ENCODE measurements around the gene KCNS3.
"Not testable (repeated sequence)": the region's sequence is repeated elsewhere in the genome, so short reads cannot be mapped to it uniquely, and the experiment has no call there.

The KCNS3 gene

DNA sequence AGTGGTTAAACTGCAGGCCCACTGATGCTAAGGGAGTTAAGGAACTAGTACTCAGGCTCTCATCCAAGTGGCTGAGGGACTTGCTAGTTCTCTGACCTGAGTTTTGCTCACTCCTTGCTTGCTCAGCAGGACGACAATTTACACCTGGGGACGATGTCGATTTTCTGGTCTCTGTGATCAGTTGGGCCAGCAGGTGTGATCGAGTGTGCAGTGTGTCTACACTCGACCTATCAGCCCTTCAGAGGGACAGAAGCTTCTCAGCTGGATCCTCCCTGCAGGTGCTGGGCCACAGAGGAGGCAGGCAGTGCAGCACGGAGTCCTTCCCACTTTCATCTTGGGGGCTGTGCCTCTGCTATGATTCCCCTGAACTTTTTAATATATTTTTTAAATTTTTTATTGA lies 71.5 kb downstream of the KCNS3 start:
- Mint-ChIP-seq H3K27ac (no peak overlapping the region), H3K27me3 (ENCODE audit: low read depth) (no peaks in the 10 kb centered on the region), H3K9me3 (no peaks in the 10 kb centered on the region), H3K4me3 (no peak overlapping the region), H3K36me3 (ENCODE audit: low read depth) (no peaks in the 10 kb centered on the region), H3K4me1 (ENCODE audit: low read depth) (no peaks in the 10 kb centered on the region)

GRCh38 chr2:17951563-17951962 lies 73.1 kb downstream of the KCNS3 start:
- H3K9me3 Mint-ChIP-seq = no peaks in the 10 kb centered on the region

DNA sequence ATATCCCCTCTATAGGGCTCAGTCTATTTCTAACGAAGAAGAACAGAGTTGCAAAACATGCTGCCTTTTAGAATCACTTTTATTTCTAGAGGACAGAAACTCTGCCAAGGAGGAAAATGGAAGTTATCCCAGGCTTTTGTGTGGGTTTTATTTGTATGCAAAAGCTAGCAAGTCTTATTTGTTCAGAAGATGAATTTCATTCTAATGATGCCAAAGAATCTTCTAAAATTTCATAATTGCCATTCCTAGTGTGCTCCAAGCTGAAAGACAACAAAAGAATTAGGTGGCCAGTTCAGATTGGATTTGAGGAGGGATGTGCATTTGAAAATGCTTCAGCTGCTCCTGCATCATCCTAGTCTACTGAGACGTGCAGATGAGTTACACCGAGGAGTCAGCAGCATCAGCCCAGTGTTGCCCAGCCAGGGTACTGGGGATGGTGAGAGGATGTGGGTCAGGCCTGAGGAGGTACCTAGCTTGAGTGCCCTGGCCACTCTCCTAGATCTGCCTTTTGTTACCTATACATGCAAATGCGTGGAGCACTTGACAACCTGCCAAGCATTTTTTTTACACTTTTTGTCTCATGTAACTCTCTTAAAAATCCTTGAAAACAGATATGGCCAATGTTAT lies 80.1 kb downstream of the KCNS3 start:
- Mint-ChIP-seq H3K36me3 (ENCODE audit: low read depth) (no peaks in the 10 kb centered on the region), H3K9me3 (no peaks in the 10 kb centered on the region), H3K4me3 (no peak overlapping the region), H3K27me3 (ENCODE audit: low read depth) (no peaks in the 10 kb centered on the region), H3K27ac (no peak overlapping the region), H3K4me1 (ENCODE audit: low read depth) (no peaks in the 10 kb centered on the region)

More at GRCh38 chr2:17951563-17951962, 73.1 kb downstream of the KCNS3 start:
- Mint-ChIP-seq H3K36me3 (ENCODE audit: low read depth) (no peaks in the 10 kb centered on the region), H3K27me3 (ENCODE audit: low read depth) (no peaks in the 10 kb centered on the region), H3K4me3 (no peak overlapping the region), H3K4me1 (ENCODE audit: low read depth) (no peaks in the 10 kb centered on the region), H3K27ac (no peak overlapping the region)

DNA sequence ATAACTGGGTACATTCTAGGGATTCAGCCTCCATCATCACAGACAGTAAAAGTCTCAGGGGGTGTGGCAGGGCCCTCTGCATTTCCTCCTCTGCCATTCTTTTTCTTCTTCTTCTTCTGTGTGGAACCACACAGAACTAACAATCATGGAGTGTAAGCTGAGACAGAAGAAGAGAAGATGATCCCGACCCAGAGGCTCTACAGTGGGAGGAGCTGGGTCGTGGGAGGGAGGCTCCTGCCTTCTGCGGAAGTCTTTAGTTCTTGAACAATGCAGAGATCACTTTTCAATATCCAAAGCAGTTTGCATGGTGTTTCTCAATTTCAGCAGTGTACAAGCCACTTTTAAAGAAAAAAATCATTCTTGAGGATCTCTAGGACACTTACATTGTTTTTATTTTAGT lies 80.9 kb downstream of the KCNS3 start:
- Mint-ChIP-seq H3K4me3 (no peak overlapping the region), H3K4me1 (ENCODE audit: low read depth) (no peaks in the 10 kb centered on the region), H3K27ac (no peak overlapping the region), H3K9me3 (no peaks in the 10 kb centered on the region), H3K36me3 (ENCODE audit: low read depth) (no peaks in the 10 kb centered on the region), H3K27me3 (ENCODE audit: low read depth) (no peaks in the 10 kb centered on the region)

DNA sequence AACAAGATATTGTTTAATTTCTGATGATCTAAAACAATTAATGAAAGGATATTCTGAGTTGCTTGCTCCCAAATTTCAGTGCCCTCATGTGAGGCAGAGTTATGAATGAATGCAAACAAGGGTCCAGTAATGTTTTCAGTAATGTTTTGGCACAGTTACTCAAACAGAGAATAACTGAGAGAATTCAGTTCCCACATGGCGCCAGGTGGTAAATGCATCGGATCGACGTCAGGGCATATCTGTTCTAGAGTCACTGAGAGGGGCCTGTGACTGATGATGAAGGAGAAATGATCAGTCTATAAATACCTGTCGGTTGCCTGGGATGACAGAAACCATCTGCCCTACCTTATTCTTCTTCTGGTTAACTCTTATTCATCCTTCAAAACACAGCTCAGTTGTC lies 81.4 kb downstream of the KCNS3 start:
- no peaks in the 10 kb centered on the region for H3K27me3 Mint-ChIP-seq (ENCODE audit: low read depth)
- no peak overlapping the region for H3K4me3 Mint-ChIP-seq
- H3K27ac Mint-ChIP-seq = no peak overlapping the region
- no peaks in the 10 kb centered on the region for H3K4me1 Mint-ChIP-seq (ENCODE audit: low read depth)
- H3K36me3 Mint-ChIP-seq (ENCODE audit: low read depth) = no peaks in the 10 kb centered on the region
- H3K9me3 Mint-ChIP-seq = no peaks in the 10 kb centered on the region

GRCh38 chr2:17960925-17961324 lies 82.5 kb downstream of the KCNS3 start:
- H3K27me3 Mint-ChIP-seq (ENCODE audit: low read depth) = no peaks in the 10 kb centered on the region
- no peak overlapping the region for H3K27ac Mint-ChIP-seq
- no peaks in the 10 kb centered on the region for H3K9me3 Mint-ChIP-seq
- H3K36me3 Mint-ChIP-seq (ENCODE audit: low read depth) = no peaks in the 10 kb centered on the region
- H3K4me1 Mint-ChIP-seq (ENCODE audit: low read depth) = no peaks in the 10 kb centered on the region
- H3K4me3 Mint-ChIP-seq = no peak overlapping the region

DNA sequence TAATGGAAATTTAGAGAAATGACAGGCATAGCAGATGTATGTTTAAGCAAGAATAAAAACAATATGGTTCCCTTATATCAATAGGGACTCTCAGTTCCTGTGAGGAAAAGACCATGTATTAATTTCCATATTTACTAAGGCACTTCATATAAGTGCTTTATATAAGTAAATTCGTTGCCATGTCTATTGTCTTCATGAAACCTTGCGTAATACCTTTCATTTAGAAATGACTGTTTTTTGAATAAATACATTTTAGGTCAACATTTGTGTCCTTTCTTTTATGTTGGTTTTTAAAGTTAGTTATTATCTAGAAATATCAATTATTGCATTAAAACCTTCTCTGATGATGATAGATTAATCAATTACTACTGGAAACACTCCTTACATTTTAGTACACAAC lies 83.3 kb downstream of the KCNS3 start:
- Mint-ChIP-seq H3K27ac (no peak overlapping the region), H3K4me3 (no peak overlapping the region), H3K4me1 (ENCODE audit: low read depth) (no peaks in the 10 kb centered on the region), H3K36me3 (ENCODE audit: low read depth) (no peaks in the 10 kb centered on the region), H3K9me3 (no peaks in the 10 kb centered on the region), H3K27me3 (ENCODE audit: low read depth) (no peaks in the 10 kb centered on the region)

DNA sequence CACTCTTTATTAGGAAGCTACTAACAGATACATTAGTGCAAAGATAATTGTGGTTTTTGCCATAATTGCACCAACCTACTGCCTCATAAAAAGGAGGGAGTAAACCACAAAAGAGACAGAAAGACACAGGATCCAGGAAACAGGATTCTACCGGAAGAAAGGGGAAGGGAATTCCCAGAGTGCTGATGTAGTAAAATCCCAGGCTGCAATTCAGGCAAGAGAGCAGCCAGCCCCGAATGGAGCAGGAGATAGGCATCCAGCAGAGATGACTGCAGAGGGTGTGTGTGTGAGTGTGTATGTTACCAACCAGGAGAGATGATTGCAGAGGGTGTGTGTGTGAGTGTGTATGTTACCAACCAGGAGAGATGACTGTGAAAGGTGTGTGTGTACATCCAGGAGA lies 84.4 kb downstream of the KCNS3 start:
- Mint-ChIP-seq H3K9me3 (no peaks in the 10 kb centered on the region), H3K36me3 (ENCODE audit: low read depth) (no peaks in the 10 kb centered on the region)

DNA sequence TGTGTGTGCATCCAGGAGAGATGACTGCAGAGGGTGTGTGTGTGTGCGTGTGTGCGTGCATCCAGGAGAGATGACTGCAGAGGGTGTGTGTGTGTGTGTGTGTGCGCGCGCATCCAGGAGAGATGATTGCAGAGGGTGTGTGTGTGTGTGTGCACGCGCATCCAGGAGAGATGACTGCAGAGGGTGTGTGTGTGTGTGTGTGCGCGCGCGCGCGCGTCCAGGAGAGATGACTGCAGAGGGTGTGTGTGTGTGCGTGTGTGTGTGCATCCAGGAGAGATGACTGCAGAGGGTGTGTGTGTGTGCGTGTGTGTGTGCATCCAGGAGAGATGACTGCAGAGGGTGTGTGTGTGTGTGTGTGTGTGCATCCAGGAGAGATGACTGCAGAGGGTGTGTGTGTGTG lies 85.1 kb downstream of the KCNS3 start:
- not testable (repeated sequence) for H3K27ac Mint-ChIP-seq; H3K36me3 Mint-ChIP-seq (ENCODE audit: low read depth); H3K27me3 Mint-ChIP-seq (ENCODE audit: low read depth); H3K4me3 Mint-ChIP-seq; H3K4me1 Mint-ChIP-seq (ENCODE audit: low read depth); H3K9me3 Mint-ChIP-seq

More for the DNA sequence above, 84.4 kb downstream of the KCNS3 start:
- H3K27ac Mint-ChIP-seq = no peak overlapping the region
- no peak overlapping the region for H3K4me3 Mint-ChIP-seq
- H3K4me1 Mint-ChIP-seq (ENCODE audit: low read depth) = no peaks in the 10 kb centered on the region
- no peaks in the 10 kb centered on the region for H3K27me3 Mint-ChIP-seq (ENCODE audit: low read depth)

DNA sequence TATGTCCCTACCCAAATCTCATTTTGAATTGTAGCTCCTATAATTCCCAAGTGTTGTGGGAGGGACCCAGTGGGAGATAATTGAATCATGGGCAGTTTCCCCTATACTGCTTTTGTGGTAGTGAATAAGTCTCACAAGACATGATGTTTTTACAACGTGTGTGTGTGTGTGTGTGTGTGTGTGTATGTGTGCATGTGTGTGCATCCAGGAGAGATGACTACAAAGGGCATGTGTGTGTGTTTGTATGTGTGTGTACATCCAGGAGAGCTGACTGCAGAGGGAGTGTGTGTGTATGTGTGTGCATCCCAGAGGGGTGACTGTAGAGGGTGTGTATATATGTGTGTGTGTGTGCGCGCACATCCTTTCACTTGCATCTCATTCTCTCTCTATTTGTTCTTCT lies 86.7 kb downstream of the KCNS3 start:
- H3K27me3 Mint-ChIP-seq (ENCODE audit: low read depth) = no peaks in the 10 kb centered on the region
- no peaks in the 10 kb centered on the region for H3K4me1 Mint-ChIP-seq (ENCODE audit: low read depth)
- H3K27ac Mint-ChIP-seq = no peak overlapping the region
- H3K36me3 Mint-ChIP-seq (ENCODE audit: low read depth) = no peaks in the 10 kb centered on the region
- no peak overlapping the region for H3K4me3 Mint-ChIP-seq
- H3K9me3 Mint-ChIP-seq = no peaks in the 10 kb centered on the region

GRCh38 chr2:17966798-17967197 lies 88.3 kb downstream of the KCNS3 start:
- Mint-ChIP-seq H3K27ac (no peak overlapping the region), H3K27me3 (ENCODE audit: low read depth) (no peaks in the 10 kb centered on the region), H3K9me3 (no peaks in the 10 kb centered on the region), H3K36me3 (ENCODE audit: low read depth) (no peaks in the 10 kb centered on the region), H3K4me1 (ENCODE audit: low read depth) (no peaks in the 10 kb centered on the region), H3K4me3 (no peak overlapping the region)

DNA sequence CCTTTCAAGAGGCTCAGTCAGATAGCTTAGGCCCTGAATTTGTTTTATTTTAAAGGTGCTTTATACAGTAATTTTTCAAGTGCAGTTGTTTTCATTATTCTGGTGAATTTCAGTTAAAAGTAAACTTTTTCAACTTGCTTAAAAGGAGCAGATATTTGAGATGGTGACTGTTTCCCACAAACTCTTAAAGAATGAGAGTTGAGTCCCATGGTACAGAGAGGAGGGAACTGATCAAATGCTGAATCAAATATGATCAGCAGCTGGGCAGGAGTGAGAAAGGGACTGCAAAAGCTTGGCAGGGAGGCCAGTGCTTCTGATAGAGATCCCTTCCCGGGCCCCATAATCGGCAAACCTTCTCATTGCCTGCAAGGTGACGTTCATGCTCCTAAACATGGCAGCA lies 91.2 kb downstream of the KCNS3 start:
- H3K27ac Mint-ChIP-seq = no peak overlapping the region
- no peaks in the 10 kb centered on the region for H3K9me3 Mint-ChIP-seq
- H3K4me1 Mint-ChIP-seq (ENCODE audit: low read depth) = no peaks in the 10 kb centered on the region

DNA sequence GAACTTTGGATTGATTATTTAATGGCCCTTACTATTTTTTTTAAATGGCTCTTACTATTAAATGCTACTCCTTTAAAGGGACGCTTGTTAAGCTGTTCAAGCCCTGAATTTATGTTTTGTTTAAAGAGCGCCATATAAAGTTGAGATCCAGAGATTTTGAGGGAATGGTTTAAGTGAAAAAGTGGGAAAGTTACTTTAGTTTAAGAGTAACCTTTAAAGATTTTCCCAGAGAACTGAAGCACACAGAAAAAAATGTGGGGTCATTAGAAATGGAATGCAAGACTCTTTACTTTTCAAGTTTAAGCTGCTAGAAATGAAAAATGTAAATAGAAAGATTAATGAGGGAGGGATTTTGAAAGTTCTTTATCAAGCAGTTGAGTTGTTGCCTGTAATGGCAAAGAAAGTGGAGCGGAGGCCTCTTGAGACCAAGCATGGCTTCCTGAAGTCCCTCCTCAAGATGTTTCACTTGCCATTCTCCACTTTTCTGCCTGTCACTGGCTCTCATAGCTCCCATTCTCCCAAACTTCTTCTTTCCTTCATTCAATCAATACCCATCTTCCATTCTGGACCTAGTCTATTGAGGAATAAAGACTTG lies 93.2 kb downstream of the KCNS3 start:
- Mint-ChIP-seq H3K9me3 (no peaks in the 10 kb centered on the region), H3K4me1 (ENCODE audit: low read depth) (no peaks in the 10 kb centered on the region), H3K36me3 (ENCODE audit: low read depth) (no peaks in the 10 kb centered on the region), H3K27me3 (ENCODE audit: low read depth) (no peaks in the 10 kb centered on the region), H3K4me3 (no peak overlapping the region), H3K27ac (no peak overlapping the region)

More for the DNA sequence above, 91.2 kb downstream of the KCNS3 start:
- H3K36me3 Mint-ChIP-seq (ENCODE audit: low read depth) = no peaks in the 10 kb centered on the region
- no peak overlapping the region for H3K4me3 Mint-ChIP-seq
- H3K27me3 Mint-ChIP-seq (ENCODE audit: low read depth) = no peaks in the 10 kb centered on the region

DNA sequence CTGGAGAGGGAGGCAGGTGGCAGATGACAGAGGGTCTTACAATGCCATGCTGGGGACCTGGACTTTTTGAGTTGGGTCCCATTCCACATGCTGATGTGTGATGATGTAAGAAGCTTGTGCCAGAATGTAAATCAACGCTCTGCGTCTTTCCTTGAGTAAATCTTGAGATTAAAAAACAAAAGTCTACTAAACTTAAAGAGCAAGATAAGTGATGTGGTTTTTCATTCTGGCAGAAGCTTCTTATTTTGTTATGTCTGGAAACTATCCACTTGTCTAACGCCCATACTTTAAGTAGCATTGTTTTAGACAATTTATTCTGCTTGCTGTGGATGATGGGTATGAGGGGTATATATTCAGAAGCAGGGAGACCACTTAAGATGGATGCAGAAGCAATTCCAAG lies 94.5 kb downstream of the KCNS3 start:
- Mint-ChIP-seq H3K27ac (no peak overlapping the region), H3K4me1 (ENCODE audit: low read depth) (no peaks in the 10 kb centered on the region), H3K9me3 (no peaks in the 10 kb centered on the region), H3K4me3 (no peak overlapping the region), H3K36me3 (ENCODE audit: low read depth) (no peaks in the 10 kb centered on the region), H3K27me3 (ENCODE audit: low read depth) (no peaks in the 10 kb centered on the region)

DNA sequence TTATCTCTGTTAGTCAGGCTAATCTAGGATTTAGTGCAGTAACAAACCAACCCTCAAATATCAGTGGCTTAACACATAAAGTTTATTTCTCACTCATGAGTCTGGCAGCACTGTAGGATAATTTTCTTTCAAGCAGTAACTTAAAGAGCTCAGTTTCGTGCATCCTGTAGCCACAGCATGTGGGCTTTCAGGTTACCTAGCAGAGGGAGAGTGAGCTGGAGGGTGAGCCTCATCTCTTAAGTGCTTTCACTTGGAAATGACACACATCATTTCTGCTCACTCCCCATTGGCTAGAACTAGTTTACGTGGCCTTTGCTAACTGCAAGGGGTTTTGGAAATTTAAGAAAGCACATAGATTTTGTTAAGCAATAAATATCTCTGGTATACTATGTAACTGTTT lies 96.9 kb downstream of the KCNS3 start:
- H3K36me3 Mint-ChIP-seq (ENCODE audit: low read depth) = no peaks in the 10 kb centered on the region
- H3K4me1 Mint-ChIP-seq (ENCODE audit: low read depth) = no peaks in the 10 kb centered on the region
- H3K9me3 Mint-ChIP-seq = no peaks in the 10 kb centered on the region
- no peaks in the 10 kb centered on the region for H3K27me3 Mint-ChIP-seq (ENCODE audit: low read depth)
- H3K4me3 Mint-ChIP-seq = no peak overlapping the region
- no peak overlapping the region for H3K27ac Mint-ChIP-seq
